KOPT-K1 (cell line): Measurements from ENCODE around the gene LRP6.

Source experiments
- H3K27ac ChIP-seq: fragments of 200-600 bp; sonication (generic); 2 replicates; pipeline ENCODE4 v1.5.1; 2016; ENCODE audit warnings: antibody characterized with exemption, mild to moderate bottlenecking, low read depth, low read length; ENCODE audit not compliant: poor library complexity, severe bottlenecking
- H3K36me3 ChIP-seq: fragments of 200-600 bp; sonication (generic); 2 replicates; pipeline ENCODE4 v1.5.1; 2017; ENCODE audit warnings: antibody characterized with exemption, mild to moderate bottlenecking, low read length, moderate library complexity; ENCODE audit not compliant: insufficient read depth
- H3K9me3 ChIP-seq: fragments of 200-600 bp; sonication (generic); 2 replicates; pipeline ENCODE4 v1.5.1; 2017; ENCODE audit warnings: antibody characterized with exemption, low read length, mild to moderate bottlenecking; ENCODE audit not compliant: insufficient read depth, poor library complexity, severe bottlenecking

The LRP6 gene

GRCh38 chr12:12240662-12241340 lies 26.0 kb downstream of the LRP6 start:
- Histone ChIP-seq H3K27ac (no peak overlapping the region), H3K36me3 (no peaks in the 10 kb centered on the region)

GRCh38 chr12:12239127-12239526 lies 27.7 kb downstream of the LRP6 start:
- Histone ChIP-seq H3K27ac (no peak overlapping the region), H3K9me3 (no peaks in the 10 kb centered on the region), H3K36me3 (no peaks in the 10 kb centered on the region)

More at GRCh38 chr12:12240662-12241340, 26.0 kb downstream of the LRP6 start:
- H3K9me3 ChIP-seq = no peaks in the 10 kb centered on the region

- Histone ChIP-seq H3K36me3 (no peaks in the 10 kb centered on the region), H3K9me3 (no peaks in the 10 kb centered on the region), H3K27ac (no peak overlapping the region)
These were observed 28.2 kb downstream of the LRP6 start for GRCh38 chr12:12238605-12239004.

- H3K9me3 ChIP-seq = no peaks in the 10 kb centered on the region
- H3K27ac ChIP-seq = no peak overlapping the region
These were observed 29.9 kb downstream of the LRP6 start for GRCh38 chr12:12236896-12237295.

GRCh38 chr12:12230275-12230674 lies 36.6 kb downstream of the LRP6 start:
- no peak overlapping the region for H3K27ac ChIP-seq
- H3K9me3 ChIP-seq = peaks cover 17% of the 10 kb centered on the region
- no peaks in the 10 kb centered on the region for H3K36me3 ChIP-seq

More at GRCh38 chr12:12236896-12237295, 29.9 kb downstream of the LRP6 start:
- H3K36me3 ChIP-seq = no peaks in the 10 kb centered on the region

- Histone ChIP-seq H3K27ac (no peak overlapping the region), H3K36me3 (no peaks in the 10 kb centered on the region), H3K9me3 (peaks cover 20% of the 10 kb centered on the region)
These were observed 37.2 kb downstream of the LRP6 start for GRCh38 chr12:12229556-12230092.

GRCh38 chr12:12228402-12228801 lies 38.4 kb downstream of the LRP6 start:
- Histone ChIP-seq H3K27ac (no peak overlapping the region), H3K36me3 (no peaks in the 10 kb centered on the region), H3K9me3 (peaks cover 20% of the 10 kb centered on the region)

- peaks cover 20% of the 10 kb centered on the region for H3K9me3 ChIP-seq
- no peak overlapping the region for H3K27ac ChIP-seq
- no peaks in the 10 kb centered on the region for H3K36me3 ChIP-seq
These were observed 40.7 kb downstream of the LRP6 start for GRCh38 chr12:12226187-12226586.

GRCh38 chr12:12224240-12224940 lies 42.5 kb downstream of the LRP6 start:
- Histone ChIP-seq H3K27ac (no peak overlapping the region), H3K9me3 (peaks cover 20% of the 10 kb centered on the region)

GRCh38 chr12:12221560-12221959 lies 45.3 kb downstream of the LRP6 start:
- H3K9me3 ChIP-seq = peaks cover 15% of the 10 kb centered on the region
- H3K36me3 ChIP-seq = no peaks in the 10 kb centered on the region
- no peak overlapping the region for H3K27ac ChIP-seq

More at GRCh38 chr12:12224240-12224940, 42.5 kb downstream of the LRP6 start:
- H3K36me3 ChIP-seq = no peaks in the 10 kb centered on the region

- Histone ChIP-seq H3K9me3 (no peaks in the 10 kb centered on the region), H3K36me3 (no peaks in the 10 kb centered on the region), H3K27ac (no peak overlapping the region)
These were observed 47.2 kb downstream of the LRP6 start for GRCh38 chr12:12219664-12220063.

- H3K27ac ChIP-seq = no peak overlapping the region
- H3K9me3 ChIP-seq = no peaks in the 10 kb centered on the region
These were observed 49.9 kb downstream of the LRP6 start for GRCh38 chr12:12217018-12217359.

GRCh38 chr12:12216349-12217017 lies 50.4 kb downstream of the LRP6 start:
- no peaks in the 10 kb centered on the region for H3K36me3 ChIP-seq
- H3K27ac ChIP-seq = no peak overlapping the region
- no peaks in the 10 kb centered on the region for H3K9me3 ChIP-seq

More at GRCh38 chr12:12217018-12217359, 49.9 kb downstream of the LRP6 start:
- H3K36me3 ChIP-seq = no peaks in the 10 kb centered on the region

GRCh38 chr12:12214635-12215131 lies 52.2 kb downstream of the LRP6 start:
- H3K27ac ChIP-seq = no peak overlapping the region
- no peaks in the 10 kb centered on the region for H3K9me3 ChIP-seq
- no peaks in the 10 kb centered on the region for H3K36me3 ChIP-seq

GRCh38 chr12:12214201-12214600 lies 52.6 kb downstream of the LRP6 start:
- H3K9me3 ChIP-seq = no peaks in the 10 kb centered on the region
- no peaks in the 10 kb centered on the region for H3K36me3 ChIP-seq
- no peak overlapping the region for H3K27ac ChIP-seq
